ENCODE measurements around the gene PKP4. TPM values are rescaled to one million over a fixed set of nuclear protein-coding genes. Genes with fewer than 3 reads are reported as not detected.

PKP4 gene
- total and polyA plus RNA-seq, 11 donors: 17.6 to 66.7 (median 49.0) TPM

DNA sequence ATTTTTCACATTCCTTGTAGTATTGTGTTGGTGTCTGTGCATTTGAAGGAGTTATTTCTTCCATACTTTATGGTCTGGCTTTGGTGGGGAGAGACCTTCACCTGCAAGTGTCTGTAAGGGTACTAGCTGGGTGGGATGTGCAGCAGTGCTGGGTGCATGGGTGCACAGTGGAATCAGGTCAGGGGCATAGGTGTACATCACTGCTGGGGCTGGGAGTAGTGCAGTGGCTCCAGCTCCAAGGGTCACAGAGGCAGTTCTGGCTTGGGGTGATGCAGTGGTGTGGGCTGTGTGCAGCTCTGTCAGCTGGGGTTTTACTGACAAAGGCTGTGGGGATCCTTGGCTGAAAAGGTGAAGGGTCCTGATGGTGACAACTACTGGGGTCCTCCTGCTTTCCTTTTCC is 45.0 kb upstream of the PKP4 start:
- peaks cover 0 to 3% (median 0%) of the 10 kb centered on the region in 12 donors for H3K4me1 ChIP-seq
- no peaks in the 10 kb centered on the region for H3K36me3 ChIP-seq
- no peaks in the 10 kb centered on the region for H3K27me3 ChIP-seq
- H3K27ac ChIP-seq: no peak overlapping the region
- no peak overlapping the region for H3K4me3 ChIP-seq
- ATAC-seq (no peak), DNase-seq (no peak)
- H3K9me3 ChIP-seq: peaks cover 0 to 36% (median 15%) of the 10 kb centered on the region in 12 donors
- intact Hi-C loops (cut with DNase I): no loop called here
- TF ChIP-seq POLR2A (IDR thresholded peaks at IDR 0.05) (no peak), CTCF (IDR thresholded peaks at IDR 0.05) (no peak)

DNA sequence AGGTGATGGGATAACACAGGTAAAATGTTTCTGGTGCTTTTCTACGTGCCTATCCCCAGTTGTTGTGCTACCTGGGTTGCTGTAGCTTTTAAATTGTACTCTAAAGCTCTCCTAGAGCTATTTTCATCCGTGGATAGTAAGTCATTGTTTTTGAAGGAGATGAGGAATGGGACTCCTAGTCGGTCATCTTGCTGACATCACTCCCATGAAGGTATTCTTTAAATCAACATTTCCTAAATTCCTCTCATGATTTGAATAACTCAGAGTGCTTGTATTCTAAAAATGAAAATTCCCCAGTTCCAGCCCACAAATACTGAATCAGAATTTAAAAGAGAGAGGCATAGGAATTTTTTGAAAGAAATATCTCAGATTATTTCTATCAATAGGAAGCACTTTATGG is 44.5 kb upstream of the PKP4 start:
- Histone ChIP-seq H3K27me3 (no peaks in the 10 kb centered on the region), H3K4me3 (no peak overlapping the region), H3K4me1 (peaks cover 0 to 3% (median 0%) of the 10 kb centered on the region in 12 donors), H3K36me3 (no peaks in the 10 kb centered on the region), H3K27ac (no peak overlapping the region), H3K9me3 (peaks cover 0 to 38% (median 15%) of the 10 kb centered on the region in 12 donors)
- ATAC-seq (no peak), DNase-seq (no peak)
- intact Hi-C loops (cut with DNase I): no loop called here
- WGBS, 4 donors: 53 to 57% (median 54%) methylated on average over 3 of the region's 3 CpGs
- no peak for TF ChIP-seq CTCF (IDR thresholded peaks at IDR 0.05)
- no peak for TF ChIP-seq POLR2A (IDR thresholded peaks at IDR 0.05)

- Histone ChIP-seq H3K27me3 (no peaks in the 10 kb centered on the region), H3K4me3 (no peak overlapping the region), H3K9me3 (peaks cover 0 to 38% (median 15%) of the 10 kb centered on the region in 12 donors), H3K36me3 (no peaks in the 10 kb centered on the region), H3K27ac (no peak overlapping the region), H3K4me1 (peaks cover 0 to 3% (median 0%) of the 10 kb centered on the region in 12 donors)
- WGBS, 4 donors: 55 to 68% (median 57%) methylated on average over 2 of the region's 2 CpGs
- no peak for TF ChIP-seq POLR2A (IDR thresholded peaks at IDR 0.05)
- no peak for TF ChIP-seq CTCF (IDR thresholded peaks at IDR 0.05)
- intact Hi-C loops (cut with DNase I): no loop called here
- DNase-seq (no peak), ATAC-seq (no peak)
Observed at GRCh38 chr2:158413581-158413980, 43.2 kb upstream of the PKP4 start.

- Histone ChIP-seq H3K4me1 (peaks cover 0 to 3% (median 0%) of the 10 kb centered on the region in 12 donors), H3K27ac (no peak overlapping the region), H3K9me3 (peaks cover 0 to 38% (median 15%) of the 10 kb centered on the region in 12 donors), H3K27me3 (no peaks in the 10 kb centered on the region), H3K36me3 (no peaks in the 10 kb centered on the region), H3K4me3 (no peak overlapping the region)
- intact Hi-C loops (cut with DNase I): no loop called here
- TF ChIP-seq POLR2A (IDR thresholded peaks at IDR 0.05) (no peak), CTCF (IDR thresholded peaks at IDR 0.05) (no peak)
- ATAC-seq (no peak), DNase-seq (no peak)
- 94 to 97% (median 96%) methylated on average over 1 of the region's 1 CpG for WGBS, 4 donors
Observed at GRCh38 chr2:158414538-158414937, 42.2 kb upstream of the PKP4 start.
